Stimulated activated CD4-positive, alpha-beta T cell treated with anti-CD3 and anti-CD28 coated beads, Interleukin-4, amount 100 ng/mL, for 1 hour (primary cell): ENCODE data around the gene AP4M1.
A peak's percentile ranks its signal among the peaks of the same experiment; 100 is the strongest.
"Not testable (repeated sequence)": the region's sequence is repeated elsewhere in the genome, so short reads cannot be mapped to it uniquely, and the experiment has no call there.

Experiments used
- DNase-seq: peaks from one replicate; pipeline ENCODE4 v3.0.0-alpha.2; 2020

The AP4M1 gene

GRCh38 chr7:100132697-100133151 is 31.3 kb downstream of the AP4M1 start:
- DNase-seq, result peak; percentile 65

GRCh38 chr7:100137851-100138760 is 36.7 kb downstream of the AP4M1 start:
- no peak for DNase-seq

GRCh38 chr7:100141555-100141949 is 40.1 kb downstream of the AP4M1 start:
- DNase-seq, result no peak

DNA sequence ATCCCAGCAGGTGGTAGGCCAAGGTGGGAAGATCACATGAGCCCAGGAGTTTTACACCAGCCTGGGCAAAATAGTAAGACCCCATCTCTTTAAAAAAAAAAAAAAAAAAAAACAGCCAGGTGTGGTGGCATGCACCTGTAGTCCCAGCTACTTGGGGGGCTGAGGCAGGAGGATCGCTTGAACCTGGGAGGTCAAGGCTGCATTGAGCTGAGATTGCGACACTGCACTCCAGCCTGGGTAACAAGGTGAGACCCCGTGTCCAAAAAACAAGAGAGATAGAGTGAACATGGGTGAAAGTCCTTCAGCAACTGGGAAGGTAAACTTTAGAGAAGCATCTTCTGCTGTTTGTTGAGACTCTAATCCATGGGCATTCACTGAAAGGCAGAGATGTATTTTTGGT is 41.0 kb downstream of the AP4M1 start:
- DNase-seq, result no peak

DNA sequence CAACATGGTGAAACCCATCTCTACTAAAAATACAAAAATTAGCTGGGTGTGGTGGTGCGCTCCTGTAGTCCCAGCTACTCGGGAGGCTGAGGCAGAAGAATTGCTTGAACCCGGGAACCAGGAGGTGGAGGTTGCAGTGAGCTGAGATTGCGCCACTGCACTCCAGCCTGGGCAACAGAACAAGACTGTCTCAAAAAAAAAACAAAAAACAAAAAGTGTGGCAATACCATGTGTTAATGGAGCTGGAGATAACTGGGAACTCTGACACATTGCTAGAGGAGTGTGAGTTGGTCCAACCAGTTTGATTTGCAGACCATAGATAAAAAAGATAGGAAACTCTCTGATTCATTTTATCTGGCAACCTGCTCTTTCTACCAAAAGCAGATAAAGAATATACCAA is 44.9 kb downstream of the AP4M1 start:
- DNase-seq, result not testable (repeated sequence)

DNA sequence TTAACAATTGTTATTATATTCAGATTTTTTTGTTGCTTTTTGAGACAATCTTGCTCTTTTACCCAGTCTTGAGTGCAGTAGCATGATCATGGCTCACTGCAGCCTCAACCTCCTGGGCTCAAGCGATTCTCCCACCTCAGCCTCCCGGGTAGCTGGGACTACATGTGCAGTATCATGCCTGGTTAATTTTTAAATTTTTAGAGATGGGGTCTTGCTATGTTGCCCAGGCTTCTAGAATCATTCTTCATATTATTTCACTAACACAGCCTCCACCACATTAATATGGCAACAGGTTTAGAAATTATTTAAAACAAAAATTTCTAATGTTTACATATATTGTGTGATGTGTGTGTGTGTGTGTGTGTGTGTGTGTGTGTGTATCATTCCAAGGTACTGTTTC is 45.8 kb downstream of the AP4M1 start:
- no peak for DNase-seq

GRCh38 chr7:100148225-100148558 is 46.7 kb downstream of the AP4M1 start:
- no peak for DNase-seq

DNA sequence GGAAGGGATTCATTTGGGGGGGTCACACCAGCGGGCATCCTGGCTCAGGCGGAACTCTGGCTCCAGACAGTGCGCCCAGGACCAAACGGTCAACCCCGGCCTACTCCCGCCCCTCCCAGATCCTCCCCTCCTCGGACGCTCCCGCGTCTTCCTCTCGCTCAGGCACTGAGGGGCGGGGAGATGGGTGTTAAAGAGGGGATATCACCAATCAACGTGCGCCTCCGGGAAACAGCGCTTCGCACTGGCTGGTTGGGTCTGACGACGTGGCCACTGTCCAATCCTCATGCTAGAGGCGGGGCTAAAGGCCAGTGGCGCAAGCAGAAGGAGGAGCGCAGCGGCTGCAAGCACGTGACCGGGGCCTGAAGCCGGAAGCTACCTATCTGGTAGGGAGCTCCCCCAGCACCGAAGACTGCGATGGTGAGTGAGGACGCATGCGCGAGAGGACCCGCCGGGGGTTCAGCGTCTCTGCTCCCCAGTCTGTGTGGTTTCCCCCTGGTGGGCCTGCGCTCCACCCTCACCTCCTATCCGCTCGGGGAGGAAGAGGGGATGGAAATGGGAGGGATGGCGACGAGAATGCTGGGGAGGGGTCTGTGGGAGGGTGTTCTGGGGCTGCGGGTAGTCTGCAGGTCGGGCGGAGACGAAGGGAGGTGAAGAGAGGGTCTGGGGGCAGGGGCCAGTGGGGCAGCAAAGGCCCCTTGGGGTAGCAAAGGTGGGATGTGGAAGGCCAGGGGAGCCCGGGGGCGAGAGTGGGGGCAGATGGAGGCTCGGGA is 47.3 kb downstream of the AP4M1 start, which contains the start of gene LAMTOR4:
TSS of gene LAMTOR4 (plus strand) at position 360 of the 770 bp plus-strand sequence. CDS start at position 415, 55 bp downstream.
- DNase-seq, result peak; percentile 95

DNA sequence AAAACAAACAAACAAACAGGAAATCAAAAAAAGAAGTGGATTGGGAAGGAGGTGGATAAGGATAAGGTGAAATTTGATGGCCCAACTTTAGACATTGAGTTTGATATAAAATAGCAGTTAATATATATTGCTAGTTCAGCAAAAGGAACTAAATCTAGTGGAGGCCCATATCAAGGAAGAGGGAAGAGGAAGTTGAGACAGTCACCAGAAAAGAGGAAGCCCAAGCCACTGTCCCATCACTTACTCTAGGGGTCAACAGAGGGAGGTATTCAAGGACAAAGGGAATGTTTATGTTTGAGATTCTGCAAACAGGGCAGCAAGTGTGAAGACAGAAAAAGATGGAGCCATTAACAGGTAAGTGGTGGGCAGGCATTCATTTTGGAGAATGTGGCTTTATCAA is 51.0 kb downstream of the AP4M1 start:
- DNase-seq, result no peak

- no peak for DNase-seq
Observed at GRCh38 chr7:100152937-100153666, 51.7 kb downstream of the AP4M1 start.

GRCh38 chr7:100153708-100154535 is 52.5 kb downstream of the AP4M1 start:
- no peak for DNase-seq

- DNase-seq, result no peak
Observed at GRCh38 chr7:100154651-100155491, 53.4 kb downstream of the AP4M1 start.

GRCh38 chr7:100155553-100156317 is 54.3 kb downstream of the AP4M1 start:
- DNase-seq, result no peak

DNA sequence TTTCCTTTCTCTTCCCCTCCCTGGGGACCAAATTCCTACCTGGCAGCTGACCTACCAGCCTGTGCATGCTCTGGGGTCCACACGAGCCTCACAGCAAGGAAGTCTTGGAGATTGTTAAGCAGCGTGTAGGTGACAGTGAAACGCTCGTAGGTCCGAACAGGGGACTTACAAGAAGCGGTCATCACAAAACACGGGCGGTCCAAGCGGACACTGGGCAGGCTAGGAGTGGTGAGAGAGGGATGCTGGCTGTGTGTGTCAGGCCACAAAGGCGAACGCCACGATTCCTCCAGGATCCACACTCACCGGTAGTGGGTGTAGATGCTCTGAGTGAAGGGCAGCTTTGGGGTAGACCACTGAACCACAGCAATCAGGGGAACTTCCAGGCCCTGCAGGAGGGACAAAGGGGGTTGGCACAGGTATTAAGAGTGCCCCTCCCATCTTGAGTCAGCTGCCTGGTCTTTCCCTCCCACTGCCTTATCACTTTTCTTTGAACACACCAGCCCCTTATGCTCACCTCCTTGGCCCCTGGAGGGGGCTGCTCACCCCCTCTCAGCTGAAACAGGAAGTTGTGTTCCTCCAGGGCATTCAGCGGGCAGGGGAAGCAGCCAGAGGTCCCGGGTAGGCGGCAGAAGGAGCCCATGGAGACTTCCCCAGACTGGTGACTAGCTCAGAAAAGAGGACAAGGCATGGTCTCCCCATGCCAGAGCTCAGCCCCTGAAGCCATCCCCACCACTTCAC is 55.1 kb downstream of the AP4M1 start:
- DNase-seq, result no peak

DNA sequence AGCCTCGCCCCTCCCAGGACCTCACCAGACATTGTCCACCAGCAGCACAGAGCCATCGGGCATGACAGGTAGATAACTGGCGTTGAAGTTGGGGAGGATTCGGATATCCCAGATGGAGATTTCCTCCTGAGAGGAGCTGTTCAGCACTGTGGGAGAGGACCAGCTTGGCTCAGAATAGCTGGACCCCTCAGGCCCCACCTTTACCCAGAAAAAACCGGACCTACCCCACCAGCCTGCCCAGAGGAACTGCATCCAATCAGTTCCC is 55.6 kb downstream of the AP4M1 start:
- DNase-seq, result no peak

- DNase-seq, result no peak
Observed at GRCh38 chr7:100157334-100158228, 56.1 kb downstream of the AP4M1 start.
